Activated T-cell treated with anti-CD3 and anti-CD28 coated beads for 24 hours (primary cell): ENCODE results near the gene TFEB.

Source experiments
- DNase-seq: peaks from one replicate; pipeline ENCODE4 v3.0.0-alpha.2; 2020; ENCODE audit warnings: low read depth

Gene TFEB

DNA sequence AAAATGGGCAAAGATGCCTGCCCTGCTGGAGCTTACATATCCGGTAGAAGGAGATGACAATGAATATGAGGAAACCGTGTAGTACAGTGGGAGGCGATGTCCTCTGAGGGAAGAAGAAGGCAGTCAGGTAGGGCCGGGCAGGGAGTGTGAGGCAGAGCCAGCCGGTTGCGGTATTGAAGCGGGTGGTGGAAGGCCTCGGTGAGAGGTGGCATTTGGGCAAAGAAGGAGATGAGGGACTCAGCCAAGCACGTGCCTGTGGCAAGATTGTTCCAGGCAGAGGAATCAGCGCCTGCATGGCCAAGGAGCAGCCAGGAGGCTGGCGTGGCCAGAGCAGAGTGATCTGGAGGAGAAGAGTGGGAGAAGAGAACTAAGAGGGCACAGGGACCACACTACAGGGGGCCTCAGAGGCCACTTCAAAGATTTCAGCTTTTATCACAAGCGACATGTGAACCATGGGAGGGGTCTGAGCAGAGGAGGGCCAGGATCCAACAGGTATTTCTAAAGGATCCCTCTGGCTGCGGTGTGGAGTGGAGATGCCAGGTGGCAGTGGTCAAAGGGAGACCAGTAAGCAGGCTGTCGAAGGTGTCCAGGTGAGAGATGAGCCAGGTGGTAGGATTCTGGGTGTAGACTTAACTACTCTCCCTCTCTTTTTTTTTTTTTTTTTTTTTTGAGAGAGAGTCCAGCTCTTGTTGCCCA, 83.3 kb downstream of the TFEB start:
- DNase-seq: no peak

DNA sequence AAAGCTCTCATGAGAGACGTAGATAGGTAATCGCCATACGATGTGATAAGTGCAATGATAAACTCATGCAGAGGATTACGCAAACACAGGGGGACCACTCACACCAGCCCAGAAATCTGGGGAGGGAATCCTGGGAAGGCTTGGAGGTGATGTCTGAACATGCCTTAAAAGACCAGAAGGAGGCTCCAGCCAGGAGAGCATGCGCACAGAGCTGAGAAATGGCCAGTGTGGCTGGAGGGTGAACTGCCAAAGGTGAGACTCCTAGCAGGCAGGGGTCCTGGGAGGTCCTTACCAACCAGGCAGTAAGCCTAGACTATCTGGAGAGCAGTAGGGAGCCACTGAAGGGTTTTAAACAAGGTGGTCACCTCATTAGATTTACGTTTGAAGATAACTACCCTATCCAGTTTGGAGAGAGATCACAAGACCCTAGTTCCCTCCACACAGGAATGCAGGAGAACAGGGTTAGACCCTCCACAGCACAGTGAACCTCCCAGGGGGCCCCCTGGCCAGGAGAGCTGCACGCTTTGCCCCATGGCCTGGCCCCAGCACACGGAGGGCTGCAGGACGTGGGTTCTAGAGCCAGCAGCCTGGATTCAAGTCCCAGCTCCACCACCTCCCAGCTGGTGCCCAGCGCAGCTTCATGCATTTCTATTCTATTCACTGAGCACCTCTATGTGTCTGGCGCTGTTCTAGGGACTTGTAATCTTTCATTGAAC, 84.0 kb downstream of the TFEB start:
- DNase-seq: no peak

DNA sequence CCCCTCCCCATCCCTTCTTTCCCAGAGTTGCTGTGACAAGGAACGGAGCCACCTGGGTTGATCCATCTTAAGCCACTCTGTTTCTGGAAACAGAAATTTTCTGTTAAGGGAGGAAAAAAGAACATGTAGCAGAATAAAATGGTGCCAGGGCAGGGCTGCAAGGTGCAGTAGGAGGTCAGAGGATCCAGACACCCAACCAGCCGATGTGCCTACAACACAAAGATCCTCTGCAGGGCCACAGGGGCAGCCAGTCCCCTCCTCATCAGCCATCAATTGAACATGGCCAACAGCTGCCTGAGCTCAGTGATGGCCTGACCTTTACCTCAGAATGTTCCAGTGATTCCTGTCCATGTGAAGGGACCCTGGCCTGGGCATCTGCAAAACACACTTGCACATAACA, 85.3 kb downstream of the TFEB start:
- DNase-seq: no peak

DNA sequence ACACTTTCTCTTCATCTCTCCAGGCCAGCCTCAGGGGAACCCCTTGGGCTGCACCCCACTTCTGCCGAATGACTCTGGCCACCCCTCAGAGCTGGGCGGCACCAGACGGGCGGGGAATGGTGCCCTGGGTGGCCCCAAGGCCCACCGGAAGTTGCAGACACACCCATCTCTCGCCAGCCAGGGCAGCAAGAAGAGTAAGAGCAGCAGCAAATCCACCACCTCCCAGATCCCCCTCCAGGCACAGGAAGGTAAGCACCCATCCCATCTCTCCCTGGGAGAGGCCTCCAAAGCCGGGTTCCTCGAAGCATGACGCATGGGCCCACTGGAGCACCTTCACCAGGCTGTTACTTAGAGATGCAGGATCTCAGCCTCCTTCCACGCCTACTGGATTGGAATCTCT, 85.8 kb downstream of the TFEB start:
- no peak for DNase-seq

DNA sequence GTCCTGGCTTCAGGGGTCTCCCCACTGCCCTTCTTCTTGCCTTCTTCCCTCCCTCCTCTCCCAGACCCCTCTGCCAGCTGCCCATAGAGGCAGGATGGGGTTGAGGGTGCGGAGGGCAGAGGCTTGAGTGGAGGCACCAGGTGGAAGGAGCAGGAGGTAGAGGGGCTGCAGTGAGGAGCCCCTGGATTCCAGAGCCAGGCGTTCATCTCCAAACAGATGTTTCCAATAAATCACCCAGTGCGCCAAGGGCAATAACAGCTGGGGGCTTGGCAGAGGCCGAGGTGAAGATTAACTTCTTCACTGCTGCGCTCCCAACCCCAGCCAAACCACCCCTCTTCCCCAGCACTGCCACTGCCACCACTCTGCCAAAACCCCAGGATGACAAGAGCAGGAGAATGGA, 86.5 kb downstream of the TFEB start:
- DNase-seq: no peak

DNA sequence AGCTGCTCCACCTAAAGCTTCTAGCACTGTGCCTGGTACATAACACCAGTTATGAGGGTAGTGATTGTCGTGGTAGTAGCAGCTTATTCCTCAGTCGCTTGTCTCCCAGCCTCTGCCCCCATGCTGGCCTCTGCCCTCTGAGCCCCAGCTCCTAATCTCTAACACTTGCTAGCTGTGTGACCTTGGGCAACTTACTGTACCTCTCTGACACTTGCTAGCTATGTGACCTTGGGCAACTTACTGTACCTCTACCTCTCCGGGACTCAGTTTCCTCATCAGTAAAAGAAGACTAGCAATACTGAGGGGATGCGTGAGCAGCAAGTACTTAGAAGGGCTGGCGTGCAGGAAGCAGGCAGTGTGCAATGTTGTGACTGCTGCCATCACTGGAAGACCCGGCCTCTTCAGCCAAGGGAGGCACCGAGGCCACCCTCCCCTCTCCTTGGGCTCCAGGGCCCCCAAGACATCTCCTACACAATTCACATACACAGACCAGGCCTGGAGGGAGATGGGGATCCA, 87.3 kb downstream of the TFEB start:
- DNase-seq: no peak

DNA sequence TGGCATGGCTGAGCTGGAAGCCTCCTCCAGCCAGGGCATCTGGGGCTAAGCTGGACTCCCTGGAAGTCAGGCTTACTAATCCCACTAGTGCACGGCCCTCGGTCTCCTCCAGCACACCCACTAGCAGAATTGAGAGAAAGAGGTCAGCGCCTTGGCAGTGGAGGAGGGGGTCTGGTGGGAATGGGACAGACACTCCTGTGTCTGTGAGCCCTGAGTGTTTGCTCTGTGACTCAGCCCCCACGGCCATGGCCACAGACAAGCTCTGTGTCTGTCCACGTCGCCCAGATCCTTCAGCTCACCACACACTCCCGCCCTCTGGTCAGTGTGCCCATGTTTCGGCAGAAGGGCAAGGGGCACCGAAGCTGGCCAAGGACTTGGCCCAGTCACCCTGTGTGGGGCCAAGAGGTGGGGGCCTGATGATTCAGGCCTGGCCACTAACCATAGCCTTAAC, 88.3 kb downstream of the TFEB start:
- DNase-seq: no peak

DNA sequence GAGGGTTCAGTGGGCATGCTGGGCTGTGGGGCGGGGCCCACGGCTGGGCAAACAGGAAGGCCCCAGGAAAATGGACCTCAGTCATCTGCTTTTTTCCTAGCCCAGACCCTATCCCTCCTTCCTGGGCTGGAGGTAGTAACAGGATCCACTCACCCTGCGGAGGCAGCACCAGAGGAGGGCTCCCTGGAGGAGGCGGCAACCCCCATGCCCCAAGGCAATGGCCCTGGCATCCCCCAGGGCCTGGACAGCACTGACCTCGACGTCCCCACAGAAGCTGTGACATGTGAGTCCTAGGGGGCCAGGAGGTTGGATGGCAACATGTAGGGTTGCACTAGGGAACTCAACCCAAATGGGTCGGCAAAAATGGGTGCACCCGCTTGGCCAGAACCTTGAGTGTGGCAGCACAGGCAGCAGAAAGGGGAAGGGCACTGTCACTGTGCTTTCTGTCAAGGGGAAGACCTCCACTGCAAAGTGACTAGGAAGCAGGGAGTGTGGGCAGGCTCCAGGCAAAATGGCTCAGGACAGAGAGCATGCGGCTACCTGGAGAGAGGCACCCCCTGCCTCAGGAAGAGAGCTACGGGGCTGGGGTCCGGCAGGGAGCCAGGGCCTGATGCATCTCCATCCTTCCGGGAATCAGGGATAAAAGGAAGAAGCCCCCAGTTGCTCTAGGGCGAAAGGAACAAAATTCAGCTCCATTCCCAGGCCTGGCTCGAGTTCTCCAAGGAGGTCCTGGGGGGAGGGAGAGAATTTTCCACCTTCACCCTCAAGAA, 89.2 kb downstream of the TFEB start:
- DNase-seq: no peak

DNA sequence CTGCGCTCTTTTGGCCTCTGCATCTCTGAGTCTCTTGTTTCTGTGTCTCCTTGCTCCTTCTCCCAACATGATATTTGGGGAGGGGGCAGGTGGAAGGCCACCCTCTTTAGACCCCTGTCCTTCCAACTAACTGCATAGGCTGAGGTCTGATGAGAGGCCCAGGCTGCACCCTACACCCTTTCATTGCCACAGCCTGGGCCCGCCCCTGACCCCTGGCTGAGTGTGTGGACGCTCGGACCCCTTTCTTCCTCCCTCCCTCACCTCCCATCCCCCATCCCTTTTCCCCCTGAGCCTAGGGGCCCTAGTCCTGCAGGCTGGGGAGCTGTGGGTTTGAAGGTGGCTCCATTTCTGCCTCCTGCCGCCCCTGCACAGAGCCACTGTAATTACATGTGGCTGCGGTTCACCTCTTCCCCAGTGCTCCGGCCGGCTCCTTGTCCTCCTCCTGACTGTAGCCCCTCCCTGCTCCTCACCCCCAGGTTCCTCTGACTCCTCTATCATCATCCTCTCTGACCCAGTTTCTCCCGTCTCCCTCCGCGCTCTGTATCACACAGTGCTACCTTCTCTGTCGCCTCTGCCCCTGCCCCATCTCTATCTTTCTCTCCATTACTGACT, 90.3 kb downstream of the TFEB start:
- DNase-seq: no peak

DNA sequence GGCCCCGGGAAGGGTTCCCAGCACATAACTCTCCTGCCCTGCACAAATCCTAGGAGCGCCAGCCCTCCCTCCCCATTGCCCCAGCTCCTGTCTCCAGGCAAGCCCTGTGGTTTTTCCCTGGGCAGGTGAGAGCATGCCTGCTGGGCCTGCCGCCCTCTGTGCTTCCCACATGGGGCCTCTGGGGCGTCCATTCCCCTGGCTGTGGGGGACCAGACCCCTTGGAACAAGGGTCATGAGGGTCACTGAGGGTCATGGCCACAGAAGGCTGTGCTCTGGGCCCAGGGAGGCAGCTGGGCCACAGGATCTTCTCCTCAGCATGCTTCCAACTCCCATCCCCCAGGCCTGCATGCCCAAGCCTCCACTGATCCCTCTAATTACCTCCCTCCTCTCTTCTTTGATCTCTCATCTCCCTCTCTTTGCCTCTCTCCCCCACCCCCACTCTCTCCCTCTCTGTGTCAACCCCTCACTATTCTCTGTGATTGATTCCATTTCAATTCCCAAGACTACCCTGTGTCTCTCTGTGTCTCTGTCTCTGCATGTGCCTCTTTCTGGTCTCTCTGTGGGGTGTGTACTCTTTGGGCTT, 91.0 kb downstream of the TFEB start:
- no peak for DNase-seq

DNA sequence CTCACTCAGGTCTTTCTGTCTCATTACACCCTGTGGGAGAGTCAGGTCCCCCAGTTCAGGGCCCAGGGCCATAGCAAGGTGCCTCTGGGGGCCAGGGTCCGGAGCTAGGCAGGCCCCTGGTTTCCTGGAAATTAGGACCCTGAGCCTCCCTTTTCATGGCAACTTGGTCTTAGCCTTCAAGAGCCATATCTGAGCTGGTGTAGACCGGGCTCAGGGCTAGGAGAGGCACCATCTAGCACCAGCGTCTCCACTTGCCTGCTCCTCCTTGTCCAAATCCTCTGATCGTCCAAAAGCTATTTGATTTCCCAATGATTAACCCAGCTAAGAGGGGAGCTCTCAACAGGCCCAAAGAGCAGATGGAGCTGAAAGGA, 91.5 kb downstream of the TFEB start:
- DNase-seq: no peak

DNA sequence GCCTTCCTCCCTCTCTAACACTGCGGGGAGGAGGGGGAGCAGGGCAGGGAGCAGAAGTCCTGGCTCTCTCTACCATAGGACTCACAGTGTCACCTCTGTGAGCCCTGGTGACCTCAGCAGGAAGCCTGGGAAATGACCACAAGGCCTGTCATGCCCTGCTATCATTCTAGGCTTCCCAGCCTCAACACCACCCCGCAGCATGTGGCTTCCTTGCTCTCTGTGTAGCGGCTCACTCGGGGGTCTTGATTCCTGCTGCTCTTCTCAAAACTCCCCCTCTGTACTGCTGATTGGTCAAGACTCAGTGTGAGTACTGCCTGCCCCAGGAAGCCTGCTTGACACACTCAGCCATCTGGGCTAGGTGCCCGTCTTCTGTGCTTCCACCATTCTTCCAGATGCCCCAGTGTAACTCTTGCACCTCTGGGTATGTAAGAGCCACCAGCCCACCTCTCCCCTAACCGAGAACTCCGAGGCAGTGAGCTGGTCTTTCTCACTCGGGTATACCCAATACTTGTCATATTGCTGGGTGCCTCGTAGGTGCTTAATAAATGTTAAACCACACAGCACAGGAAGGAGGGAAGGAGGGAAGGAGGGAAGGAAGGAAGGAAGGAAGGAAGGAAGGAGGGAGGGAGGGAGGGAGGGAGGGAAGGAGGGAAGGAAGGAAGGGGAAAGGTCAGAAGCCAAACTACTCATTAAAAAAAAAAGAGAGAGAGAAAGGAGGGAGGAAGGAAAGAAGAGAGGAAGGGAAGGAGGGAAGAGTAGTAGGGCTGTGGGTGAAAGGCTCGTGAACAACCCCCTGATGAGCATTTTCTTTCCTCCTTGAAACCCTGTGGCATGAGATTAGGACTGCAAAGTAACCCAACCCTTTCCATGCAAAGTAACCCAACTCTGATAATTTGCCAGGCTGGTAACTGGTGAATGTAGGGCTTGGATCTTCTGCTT, 92.2 kb downstream of the TFEB start:
- no peak for DNase-seq

DNA sequence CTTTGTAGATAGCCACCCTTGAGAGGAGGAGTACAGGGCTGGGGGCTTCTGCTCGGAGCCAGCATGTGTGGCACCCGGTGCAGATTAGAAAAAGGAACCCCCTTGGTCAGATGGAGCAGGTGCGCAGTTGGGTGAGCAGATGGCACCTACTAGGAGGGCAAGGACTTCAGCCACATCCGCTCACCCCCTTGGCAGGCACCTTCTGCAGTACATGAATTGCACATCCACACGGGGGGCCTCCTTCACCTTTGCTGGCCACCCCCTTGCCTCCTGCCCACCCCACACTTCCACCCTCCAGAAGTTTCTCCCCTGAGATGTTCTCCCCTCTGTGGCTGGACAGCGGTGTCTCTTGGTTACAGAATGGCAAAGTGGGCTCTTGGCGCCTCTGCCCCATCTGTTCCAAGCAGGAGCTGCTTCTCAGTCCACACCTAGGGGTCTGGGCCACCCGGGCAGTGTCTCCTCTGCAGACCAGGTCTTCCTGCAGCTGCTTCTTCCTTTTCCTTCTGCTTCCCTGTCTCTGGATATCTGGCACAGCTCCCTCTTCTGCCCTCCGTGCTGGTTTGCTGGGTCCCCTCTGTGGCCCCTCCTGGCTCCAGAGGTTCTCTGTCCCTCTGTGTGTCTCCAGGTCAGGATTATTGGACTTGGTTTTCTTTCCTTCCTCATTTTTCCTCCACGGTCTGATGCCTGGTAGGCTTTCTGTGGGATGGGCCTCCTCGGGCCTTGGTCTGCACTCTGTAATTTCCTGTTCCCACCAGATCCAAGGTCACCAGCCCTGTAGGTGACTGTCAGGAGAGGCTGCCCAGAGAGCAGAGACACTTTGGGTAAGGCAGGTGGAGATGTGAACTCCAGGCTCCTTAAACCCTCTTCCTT, 93.1 kb downstream of the TFEB start:
- no peak for DNase-seq

DNA sequence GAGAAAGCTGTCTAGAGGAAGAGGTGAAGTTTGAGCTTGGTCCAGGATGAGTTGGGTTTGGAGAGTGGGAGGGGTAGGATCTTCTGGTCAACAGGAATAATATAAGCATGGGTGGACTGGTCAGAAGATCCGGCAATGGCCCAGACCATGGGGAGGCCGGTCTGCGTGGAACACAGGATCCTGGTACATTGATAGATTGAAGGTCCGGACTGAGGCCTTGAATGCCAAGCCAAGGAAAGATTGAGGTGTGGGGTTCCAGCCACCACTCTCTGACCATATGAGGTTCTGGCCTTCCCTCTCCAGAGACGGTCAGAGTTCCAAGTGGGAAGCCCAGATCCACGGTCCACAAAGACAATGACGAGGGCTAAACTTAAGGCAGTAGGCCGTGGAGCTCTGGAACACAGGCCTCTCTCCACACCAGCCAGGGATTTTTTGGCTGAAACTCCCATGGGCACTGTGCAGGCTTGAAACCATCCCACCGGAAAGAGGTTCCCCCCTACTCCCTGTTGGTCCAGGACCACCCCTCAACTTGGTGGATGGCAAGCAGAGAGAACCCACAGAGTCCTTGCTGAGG, 94.0 kb downstream of the TFEB start:
- DNase-seq: no peak

DNA sequence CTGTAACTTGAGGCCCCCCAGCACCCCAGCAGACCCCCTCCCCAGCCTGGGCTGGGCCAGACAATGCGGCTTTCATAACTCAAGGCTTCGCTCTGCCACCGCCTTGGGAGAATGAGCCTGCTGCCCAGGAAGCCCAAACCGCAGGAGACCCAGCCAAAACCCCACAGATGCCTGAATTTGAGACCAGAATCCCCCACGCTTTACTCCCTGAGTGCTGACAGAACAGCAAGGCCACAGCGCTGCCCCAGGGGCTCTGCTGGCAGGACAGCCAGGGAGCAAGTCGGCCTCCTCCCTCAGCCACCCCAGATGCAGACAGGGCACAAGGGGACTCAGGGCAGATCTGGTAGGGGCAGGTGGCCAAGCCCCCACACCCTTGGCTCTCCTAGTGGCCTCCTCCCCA, 95.0 kb downstream of the TFEB start:
- no peak for DNase-seq

DNA sequence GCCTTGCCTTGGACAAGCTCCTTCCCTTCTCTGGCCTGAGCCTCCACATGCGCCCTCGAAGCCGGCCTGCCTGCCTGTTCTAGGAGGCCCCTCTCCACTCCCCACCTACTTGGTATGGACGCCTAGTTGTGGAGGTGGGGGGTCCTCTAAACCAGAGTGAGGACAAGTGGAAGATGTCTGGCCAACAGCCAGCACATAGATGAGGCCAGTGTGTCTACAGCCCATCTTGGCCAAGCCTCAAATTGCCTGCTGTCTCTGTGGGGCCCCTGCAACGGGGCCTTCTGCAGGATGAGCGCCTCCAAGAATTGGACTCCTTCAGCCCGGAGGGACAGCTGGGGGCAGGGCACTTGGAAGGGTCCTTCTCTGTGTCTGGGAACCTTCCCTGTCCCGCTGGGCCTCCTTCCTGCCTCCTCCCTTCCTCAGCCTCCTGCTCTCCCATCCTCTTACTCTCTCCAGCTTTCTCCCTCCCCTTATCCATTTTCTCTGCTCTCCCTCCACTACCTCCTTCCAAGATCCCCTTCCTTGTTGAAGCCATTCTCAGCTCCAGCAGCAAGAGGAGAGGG, 95.5 kb downstream of the TFEB start:
- DNase-seq: no peak

DNA sequence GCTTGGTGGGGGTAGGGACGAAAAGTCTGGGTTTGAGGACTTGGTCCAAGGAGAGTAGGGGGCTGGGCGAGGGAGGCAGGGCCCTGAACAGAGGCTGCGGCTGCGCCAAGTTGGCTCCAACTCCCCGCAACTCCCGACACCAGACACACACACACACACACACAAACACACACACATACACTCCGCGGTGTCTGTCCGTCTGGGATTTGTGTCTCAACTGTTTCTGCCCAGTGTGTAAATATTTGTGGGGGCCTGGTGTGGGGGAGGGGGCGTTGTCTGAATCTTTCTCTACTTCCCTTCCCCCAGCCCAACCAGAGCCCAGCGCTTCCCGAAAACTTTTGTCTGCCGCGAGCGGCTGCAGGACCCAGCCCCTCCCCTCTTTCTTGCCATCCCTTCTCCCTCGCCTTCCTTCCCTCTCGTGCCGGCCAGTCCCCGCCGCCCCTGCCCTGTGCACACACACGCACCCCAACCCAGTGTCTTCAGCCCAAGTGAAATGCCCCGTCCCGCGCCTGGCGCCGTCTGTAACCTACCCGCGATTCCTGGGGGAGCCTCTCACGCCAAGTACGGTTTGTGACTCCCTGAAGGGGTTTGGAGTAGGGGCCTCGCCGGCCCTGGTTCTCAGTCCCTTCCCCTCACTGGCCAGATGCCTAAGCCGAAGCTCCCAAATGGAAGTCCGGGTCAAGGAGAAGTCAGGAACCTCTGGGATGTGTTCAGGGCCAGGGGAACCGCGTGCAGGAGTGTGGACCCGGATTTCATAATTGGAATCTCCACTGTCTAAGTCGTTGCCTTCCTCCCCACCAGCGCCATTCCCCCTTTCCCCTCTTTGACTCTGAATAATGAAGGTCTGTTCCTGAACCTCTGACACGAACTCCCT, 96.2 kb downstream of the TFEB start:
- DNase-seq: no peak
